ENCODE data around the gene ACMSD.
"Not testable (repeated sequence)": the region's sequence is repeated elsewhere in the genome, so short reads cannot be mapped to it uniquely, and the experiment has no call there.

ACMSD gene

DNA sequence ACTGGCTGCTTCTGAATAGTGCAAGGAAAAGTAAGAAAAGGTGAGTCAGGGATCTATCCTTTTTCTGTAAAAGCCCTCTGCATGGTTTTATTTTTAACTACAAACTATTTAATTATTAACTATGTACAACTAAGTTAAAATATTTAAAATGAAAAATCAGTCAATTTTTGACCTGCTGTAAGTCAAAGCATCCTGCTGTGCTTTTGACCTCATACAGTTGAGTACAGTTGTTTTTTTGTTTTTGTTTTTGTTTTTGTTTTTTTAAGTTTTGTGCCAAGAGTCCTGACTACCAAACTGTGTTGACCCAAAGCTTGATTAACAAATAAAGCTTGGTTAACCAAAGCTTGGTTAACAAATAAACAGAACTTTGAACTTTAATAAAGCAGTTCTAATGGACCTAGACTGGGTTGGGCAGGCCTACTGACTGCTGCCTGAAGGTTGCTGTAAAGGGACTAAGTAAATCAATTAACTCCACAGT lies at the start of gene ACMSD:
Gene ACMSD, plus strand, starts transcription at position 474 of the 478 bp plus-strand sequence. CDS start 67 bp downstream, outside the sequence.
- DNase-seq (ENCODE audit: extremely low spot score, insufficient read length, low read depth): no peak
- peak; percentile 54 for FAIRE-seq

DNA sequence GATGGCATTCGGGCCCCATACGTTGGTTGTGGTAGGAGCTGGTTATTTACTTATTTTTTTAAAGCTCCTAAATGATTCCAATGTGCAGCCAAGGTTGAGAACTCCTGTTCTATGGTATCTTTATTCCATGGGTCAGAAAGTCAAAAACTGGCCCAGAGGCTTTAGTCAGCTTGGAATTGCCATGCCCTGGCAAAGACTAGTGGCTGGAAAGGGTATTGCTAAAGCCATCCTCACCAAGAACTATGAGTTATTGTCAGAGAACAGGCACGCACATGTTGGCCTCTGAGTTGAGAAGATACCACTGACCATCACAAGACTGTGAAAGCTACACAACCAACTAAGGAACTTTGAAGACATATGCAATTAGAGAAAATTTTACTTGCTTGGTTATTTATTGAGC lies 47.9 kb upstream of the ACMSD start:
- FAIRE-seq: no peak
- no peak for DNase-seq (ENCODE audit: extremely low spot score, insufficient read length, low read depth)

DNA sequence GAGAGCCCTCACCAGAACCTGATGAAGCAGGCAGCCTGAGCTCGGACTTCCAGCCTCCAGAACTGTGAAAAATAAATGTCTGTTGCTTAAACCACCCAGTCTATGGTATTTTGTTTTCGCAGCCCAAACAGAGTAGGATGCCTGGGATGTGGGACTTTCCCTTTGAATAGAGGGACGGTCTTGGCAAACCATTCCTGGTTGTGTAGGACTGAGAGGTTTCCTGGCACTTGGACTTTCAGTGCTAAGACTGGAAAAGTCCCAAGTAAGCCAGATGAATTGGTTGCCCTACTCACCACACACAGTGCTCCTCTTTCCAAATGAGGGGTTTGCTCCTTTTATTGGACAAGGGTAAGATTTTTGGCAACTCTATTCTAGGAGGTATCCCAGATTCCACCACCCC lies 46.8 kb upstream of the ACMSD start:
- FAIRE-seq: no peak
- no peak for DNase-seq (ENCODE audit: extremely low spot score, insufficient read length, low read depth)

DNA sequence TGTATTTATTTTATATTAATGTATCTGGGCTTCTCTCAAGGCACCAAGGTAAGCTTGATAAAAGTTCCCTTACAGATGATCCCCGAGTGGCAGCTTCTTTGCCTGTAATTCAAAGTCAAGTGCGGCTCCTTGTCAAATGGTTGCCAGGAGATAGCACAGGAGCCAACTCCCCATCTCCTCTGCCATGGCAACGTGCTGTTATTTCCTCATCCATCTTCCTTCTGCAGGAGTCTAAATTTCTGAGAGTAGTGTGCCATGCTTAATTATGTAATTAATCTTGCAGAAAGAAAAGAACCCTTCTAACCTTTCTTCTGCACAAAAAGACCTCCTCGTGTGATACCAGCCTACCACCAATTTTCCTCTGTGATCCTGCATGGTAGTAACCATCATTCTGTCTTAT lies 46.2 kb upstream of the ACMSD start:
- FAIRE-seq (no peak), DNase-seq (ENCODE audit: extremely low spot score, insufficient read length, low read depth) (no peak)

DNA sequence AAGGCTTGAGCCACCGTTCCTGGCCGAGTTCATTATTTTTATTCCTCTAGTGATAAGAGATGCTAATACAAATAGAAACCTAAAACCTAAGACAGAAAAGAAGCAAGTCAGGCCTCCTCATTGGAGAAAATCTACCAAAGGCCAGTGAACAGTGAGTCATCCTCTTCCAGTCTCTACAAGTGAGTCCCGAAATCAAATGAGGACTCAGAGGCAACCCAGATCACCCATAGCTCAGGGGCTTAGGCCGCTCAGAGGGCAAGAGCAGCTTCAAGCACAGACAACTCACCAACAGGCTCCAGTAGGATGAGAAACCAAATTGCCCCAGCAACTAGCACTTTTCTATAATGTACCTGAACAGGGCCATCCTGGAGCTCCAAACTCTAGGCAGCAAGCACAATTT lies 42.7 kb upstream of the ACMSD start:
- DNase-seq (ENCODE audit: extremely low spot score, insufficient read length, low read depth): no peak
- no peak for FAIRE-seq

DNA sequence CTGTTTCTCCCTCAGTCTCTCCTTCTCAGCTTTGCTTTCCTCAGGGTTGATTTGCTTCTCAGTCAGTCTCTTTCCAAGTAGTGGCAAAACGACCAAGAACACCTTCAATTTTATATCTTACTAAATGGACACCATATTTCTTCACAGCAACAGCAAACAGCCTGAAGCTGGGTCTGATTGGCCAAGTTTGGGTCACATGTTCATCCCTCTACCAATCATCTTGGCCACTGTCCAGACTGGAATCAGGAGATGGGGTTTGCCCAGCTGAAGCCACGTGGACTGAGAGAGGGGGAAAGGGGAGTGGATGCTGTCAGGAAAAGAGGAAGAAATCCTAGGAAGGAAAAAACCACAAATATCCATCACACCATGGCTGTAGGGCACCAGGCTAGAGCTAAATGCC lies 42.0 kb upstream of the ACMSD start:
- no peak for FAIRE-seq
- no peak for DNase-seq (ENCODE audit: extremely low spot score, insufficient read length, low read depth)

DNA sequence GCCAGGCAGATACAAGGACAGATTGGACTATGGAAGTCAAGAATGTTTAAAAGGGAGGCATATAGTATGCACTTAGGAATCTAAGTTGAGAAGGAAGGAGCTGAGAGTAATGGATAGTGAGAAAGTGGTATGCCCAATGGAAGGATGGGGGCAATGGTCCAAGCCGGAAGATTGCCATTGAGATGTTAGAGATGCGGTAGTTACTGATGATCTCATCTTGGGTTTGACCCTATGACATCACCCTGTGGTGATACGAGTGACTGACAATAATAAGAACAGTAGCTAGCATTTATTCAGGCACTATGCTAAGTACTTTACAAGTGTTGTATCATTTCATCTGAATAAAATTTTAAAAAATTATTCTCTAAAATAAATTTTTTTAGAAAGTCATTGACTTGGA lies 38.5 kb upstream of the ACMSD start:
- FAIRE-seq: no peak
- no peak for DNase-seq (ENCODE audit: extremely low spot score, insufficient read length, low read depth)

DNA sequence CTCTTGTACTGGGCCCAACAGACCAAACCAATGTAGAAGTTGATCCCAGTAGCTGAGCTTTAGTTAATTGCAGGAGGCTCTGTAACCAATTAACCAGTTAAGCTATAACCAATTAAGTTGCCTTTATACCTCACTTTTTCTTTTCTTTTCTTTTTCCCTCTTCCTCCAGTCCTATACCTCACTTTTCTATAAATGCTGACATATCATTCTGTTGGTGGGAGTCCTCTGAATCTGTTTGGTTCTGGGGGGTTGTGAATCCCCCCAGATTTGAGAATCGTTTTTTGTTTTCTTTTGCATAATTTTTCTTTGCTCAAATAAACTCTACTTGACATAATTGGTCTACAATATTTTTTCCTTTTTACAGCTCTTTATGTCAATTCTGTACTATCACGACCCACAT lies 38.1 kb upstream of the ACMSD start:
- FAIRE-seq: no peak
- no peak for DNase-seq (ENCODE audit: extremely low spot score, insufficient read length, low read depth)

DNA sequence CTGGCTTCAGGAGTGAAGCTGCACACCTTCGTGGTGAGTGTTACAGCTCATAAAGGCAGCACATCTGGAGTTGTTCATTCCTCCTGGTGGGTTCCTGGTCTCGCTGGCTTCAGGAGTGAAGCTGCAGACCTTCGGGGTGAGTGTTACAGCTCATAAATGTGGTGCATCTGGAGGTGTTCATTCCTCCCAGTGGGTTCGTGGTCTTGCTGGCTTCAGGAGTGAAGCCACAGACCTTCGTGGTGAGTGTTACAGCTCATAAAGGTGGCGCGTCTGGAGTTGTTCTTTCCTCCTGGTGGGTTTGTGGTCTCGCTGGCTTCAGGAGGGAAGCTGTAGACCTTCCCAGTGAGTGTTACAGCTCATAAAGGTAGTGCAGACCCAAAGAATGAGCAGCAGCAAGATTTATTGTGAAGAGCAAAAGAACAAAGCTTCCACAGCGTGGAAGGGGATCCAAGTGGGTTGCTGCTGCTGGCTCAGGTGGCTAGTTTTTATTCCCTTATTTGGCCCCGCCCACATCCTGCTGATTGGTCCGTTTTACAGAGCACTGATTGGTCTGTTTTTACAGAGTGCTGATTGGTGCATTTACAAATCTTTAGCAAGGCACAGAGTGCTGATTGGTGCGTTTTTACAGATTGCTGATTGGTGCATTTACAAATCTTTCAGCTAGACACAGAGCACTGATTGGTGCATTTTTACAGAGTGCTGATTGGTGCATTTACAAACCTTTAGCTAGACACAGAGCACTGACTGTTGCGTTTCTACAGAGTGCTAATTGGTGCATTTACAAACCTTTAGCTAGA lies 34.6 kb upstream of the ACMSD start:
- FAIRE-seq; DNase-seq (ENCODE audit: extremely low spot score, insufficient read length, low read depth): not testable (repeated sequence)

DNA sequence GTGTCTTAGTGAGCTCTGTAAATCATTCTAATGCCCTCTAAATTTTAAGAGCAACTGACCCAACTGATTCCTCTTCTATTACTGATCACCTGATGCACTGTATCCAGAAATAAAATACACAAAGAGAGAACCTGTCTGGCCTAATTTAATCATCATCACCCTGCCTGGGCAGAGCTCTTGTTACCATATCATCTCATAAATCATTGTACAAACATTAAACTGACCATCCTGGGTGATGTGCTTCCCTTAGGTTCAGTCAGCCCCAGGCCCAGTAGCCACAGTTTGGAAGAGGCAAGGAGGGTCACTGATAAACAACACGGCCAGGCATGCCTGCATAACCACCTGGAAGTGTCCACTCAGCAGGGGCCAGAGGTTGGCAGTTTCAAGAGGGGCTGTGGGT lies 22.7 kb upstream of the ACMSD start:
- DNase-seq (ENCODE audit: extremely low spot score, insufficient read length, low read depth) (no peak), FAIRE-seq (no peak)

DNA sequence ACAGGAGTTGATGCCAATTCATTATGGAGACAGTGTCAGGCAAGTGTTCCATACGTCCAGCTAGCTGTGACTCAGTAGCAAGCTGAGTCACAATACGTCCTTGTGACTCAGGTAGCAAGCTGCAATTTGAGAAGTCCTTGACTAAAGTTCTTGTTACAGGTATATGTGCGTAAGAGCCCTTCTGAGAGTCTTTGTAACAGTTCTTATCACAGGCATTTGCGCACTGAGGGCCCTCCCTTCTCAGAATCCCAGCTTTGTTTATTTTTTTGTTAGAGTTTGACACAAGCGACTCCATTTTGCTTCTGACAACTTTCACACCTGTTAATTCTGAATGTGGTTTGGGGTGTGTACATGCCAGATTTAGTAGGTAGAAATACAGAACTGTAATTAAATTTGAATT lies 20.1 kb upstream of the ACMSD start:
- FAIRE-seq (no peak), DNase-seq (ENCODE audit: extremely low spot score, insufficient read length, low read depth) (no peak)

DNA sequence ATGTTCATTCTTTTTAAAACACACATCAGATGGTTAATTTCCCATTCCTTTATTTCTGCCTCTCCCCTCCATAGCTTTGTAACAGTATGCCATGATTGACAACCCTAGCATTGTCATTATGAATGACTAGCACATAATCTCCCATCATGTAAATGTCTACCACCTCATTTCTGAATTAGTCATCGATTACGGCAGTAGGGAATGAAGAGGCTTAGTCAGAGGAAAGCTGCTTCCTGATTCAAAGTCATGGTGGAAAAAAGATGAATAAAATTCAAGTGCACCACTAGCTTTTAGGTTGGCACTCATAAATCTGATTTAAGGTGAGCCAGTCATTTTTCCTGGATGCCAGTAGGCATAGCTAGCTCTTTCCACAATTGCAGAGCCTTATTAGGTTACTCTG lies 19.1 kb upstream of the ACMSD start:
- FAIRE-seq: no peak
- DNase-seq (ENCODE audit: extremely low spot score, insufficient read length, low read depth): no peak

DNA sequence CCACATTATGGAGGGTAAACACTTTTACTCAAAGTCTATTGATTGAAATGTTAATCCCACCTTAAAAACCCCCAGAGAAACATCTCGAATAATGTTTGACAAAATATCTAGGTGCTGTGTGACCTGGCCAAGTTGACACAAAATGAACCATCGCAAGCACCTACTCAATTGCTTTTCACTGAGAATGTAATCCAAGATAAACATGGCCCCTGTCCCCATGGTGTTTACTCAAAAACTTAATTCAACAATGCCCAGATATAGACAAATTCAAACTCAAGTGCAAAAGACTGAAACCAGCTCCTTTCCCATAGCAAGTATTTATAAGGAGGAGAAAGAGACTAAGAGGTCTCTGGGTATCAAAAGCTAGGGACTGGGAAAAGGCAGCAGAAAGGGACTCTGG lies 15.0 kb upstream of the ACMSD start:
- no peak for DNase-seq (ENCODE audit: extremely low spot score, insufficient read length, low read depth)
- FAIRE-seq: no peak

DNA sequence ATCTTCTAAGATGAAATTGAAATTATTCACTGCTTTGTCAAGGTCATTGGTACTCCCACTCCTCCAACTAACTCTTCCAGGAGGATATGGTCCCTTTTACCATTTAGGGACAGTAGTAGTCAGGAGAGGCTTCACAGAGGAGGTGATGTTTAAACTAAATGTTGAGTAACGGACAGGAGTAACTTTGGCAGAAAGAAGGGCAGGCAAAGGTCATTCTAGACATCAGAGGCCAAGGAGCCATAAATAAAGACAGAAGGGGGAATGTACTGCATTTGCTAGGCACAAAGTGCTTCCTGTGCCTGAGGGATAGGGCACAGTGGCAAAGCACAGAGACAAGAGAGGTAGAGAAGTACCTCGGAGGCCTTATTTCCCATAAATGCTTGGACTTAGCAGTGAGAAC lies 14.6 kb upstream of the ACMSD start:
- FAIRE-seq (no peak), DNase-seq (ENCODE audit: extremely low spot score, insufficient read length, low read depth) (no peak)

DNA sequence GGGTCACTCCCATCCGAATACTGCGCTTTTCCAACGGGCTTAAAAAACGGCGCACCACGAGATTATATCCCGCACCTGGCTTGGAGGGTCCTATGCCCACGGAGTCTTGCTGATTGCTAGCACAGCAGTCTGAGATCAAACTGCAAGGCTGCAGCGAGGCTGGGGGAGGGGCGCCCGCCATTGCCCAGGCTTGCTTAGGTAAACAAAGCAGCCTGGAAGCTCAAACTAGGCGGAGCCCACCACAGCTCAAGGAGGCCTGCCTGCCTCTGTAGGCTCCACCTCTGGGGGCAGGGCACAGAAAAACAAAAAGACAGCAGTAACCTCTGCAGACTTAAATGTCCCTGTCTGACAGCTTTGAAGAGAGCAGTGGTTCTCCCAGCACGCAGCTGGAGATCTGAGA lies 12.7 kb upstream of the ACMSD start:
- DNase-seq (ENCODE audit: extremely low spot score, insufficient read length, low read depth); FAIRE-seq: not testable (repeated sequence)

DNA sequence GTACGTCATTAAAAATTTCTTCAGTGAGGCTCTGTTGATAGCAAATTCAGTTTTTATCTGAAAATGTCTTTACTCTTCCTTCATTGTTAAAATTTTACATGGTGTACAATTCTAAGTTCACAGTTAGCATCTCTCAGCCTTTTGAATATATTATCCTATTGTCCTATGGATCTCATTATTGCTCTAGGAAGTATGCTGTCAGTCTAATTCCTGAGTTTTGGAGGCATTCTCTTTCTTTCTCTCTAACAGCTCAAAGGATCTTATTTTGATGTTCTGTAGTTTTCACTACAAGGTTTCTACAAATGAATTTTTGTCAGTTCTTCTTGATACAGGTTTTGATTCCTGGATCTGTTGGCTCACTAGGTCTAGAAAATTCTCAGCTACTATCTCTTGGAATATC lies 2.9 kb upstream of the ACMSD start:
- DNase-seq (ENCODE audit: extremely low spot score, insufficient read length, low read depth): no peak
- FAIRE-seq: no peak

DNA sequence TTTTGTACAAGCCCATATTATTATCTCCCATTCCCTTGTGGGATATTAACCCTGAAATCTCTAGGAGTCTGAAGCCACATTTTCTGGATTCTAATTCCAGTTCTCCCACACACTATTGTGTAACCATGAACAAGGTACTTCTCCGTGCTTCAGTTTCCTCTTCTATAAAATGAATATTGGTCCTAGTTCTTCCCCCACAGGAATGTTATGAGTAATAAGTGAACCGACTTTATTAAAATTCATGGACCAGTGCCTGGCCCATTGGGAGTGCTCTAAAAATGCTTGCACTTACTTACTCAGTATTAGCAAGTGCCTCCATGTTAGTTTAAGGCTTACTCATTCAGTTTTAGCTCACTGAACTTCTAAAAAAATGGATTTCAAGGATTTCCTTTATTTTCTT lies 1.4 kb upstream of the ACMSD start:
- DNase-seq (ENCODE audit: extremely low spot score, insufficient read length, low read depth): no peak
- FAIRE-seq: no peak

DNA sequence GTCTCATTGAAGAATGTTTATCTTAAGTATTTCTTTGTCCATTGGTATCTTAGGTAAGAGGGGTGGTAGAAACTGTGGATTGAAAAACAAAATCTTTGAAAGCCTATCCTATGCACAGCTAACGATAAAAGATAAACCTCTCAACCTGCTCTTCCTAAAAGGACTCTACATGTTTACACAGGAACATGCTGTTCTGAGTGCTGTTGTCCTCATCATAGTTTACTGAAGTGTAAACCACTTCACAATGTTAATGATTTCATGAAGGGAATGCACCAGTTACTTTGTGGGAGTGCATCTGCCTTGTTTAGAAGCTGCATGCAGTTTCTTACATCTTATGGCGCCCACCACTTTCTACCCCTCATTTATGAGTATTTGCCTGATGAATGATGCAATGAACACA lies 1.2 kb downstream of the ACMSD start:
- no peak for DNase-seq (ENCODE audit: extremely low spot score, insufficient read length, low read depth)
- FAIRE-seq: no peak

DNA sequence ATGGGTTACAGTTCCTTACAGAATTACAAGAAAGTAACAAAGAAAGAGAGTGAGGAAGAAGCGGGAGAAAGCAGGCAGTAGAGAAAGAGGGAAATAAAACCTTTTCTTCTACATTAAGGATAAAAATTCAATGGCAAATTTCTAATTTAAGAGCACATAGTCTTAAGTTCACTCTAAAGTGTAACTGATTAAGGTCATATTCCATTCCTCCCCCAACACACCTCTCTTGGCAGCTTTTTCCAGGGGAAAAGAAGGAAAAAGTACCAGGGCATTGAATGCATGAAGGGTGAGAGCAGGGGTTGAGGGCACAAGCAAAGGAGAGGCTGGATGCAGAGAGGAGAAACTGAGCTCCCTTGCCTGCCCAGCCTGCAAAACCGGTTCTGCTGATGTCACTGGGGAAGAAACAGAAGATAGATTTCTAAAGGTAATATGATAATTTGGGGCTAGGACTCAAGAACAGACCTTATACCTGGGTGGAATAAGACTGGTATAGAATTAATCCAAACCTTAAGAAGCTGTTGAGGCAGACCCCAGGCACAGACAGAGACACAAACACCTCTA lies 4.6 kb downstream of the ACMSD start:
- no peak for DNase-seq (ENCODE audit: extremely low spot score, insufficient read length, low read depth)
- FAIRE-seq: no peak

DNA sequence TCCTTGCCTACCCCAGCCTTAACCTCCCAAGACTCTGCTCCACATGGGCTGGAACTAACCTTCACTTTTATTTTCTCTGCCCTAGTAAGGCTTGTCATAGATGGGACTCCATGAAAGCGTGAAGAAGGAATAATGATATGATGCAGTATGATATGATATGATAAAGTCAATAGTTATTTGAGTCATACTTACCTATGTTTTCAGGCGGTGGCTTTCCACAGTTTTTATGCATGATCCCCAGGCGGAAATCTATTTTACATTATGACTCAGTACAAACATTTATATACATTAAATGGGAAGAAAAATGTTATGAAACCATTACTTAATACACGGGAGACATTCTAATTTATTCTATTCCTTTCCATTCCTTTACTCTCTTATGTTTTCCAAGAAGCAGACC lies 5.6 kb downstream of the ACMSD start:
- FAIRE-seq (no peak), DNase-seq (ENCODE audit: extremely low spot score, insufficient read length, low read depth) (no peak)

DNA sequence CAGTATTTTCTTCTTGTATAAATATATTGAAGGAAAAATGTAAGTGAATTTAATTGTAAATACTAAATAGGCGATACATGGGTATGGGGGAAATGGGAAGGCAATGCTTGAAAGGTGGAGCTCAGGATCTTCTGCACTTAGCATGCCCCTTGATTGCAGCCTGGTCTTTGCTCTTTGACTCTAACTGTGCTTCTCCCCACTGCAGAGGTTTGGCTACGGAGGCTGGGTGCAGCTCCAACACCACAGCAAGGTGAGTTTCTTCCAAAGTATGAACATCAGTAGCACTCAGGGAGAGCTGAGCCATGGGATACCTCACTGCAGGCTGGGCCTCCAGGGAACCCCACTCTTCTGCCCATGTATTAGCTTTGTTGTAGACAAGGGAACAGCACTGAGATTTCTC lies 6.6 kb downstream of the ACMSD start:
- DNase-seq (ENCODE audit: extremely low spot score, insufficient read length, low read depth): no peak
- no peak for FAIRE-seq

DNA sequence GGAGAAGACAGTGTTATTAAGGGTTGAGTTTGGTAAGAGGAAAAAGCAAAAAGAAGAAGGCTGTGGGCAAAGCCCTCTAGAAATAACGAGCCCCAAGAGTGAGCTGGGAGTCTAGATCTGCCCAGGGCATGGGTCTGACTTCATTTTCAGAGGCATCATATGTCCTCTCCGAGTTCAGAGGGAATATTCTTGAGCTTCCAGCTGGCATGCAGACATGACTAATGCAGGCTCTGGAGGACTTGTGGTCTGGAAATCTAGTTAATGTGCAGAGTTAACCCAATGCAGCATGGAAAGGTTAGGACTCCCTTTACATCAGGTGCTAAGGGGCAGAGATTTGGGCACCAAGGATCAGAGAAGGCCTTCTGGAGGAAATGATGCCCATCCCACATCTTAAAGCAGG lies 7.3 kb downstream of the ACMSD start:
- FAIRE-seq (no peak), DNase-seq (ENCODE audit: extremely low spot score, insufficient read length, low read depth) (no peak)
